ENCODE data around the gene MYBPC1. TPM values are rescaled to one million over a fixed set of nuclear protein-coding genes. Genes with fewer than 3 reads are reported as not detected.
"Not testable (repeated sequence)": the region's sequence is repeated elsewhere in the genome, so short reads cannot be mapped to it uniquely, and the experiment has no call there.

MYBPC1 gene
- 100 to 1,000 TPM; 171 to 302 TPM for total RNA-seq

GRCh38 chr12:101594700-101595099 is at the start of gene MYBPC1:
TSS of gene MYBPC1 (plus strand) at chr12:101594971. CDS start at chr12:101595071, 100 bp downstream.
- no peaks in the 10 kb centered on the region for H3K4me1 ChIP-seq (replicated peaks)
- no peaks in the 10 kb centered on the region for H3K36me3 ChIP-seq
- TF ChIP-seq POLR2A (IDR thresholded peaks at IDR 0.05) (no peak), POLR2AphosphoS5 (IDR thresholded peaks at IDR 0.05) (no peak), CTCF (IDR thresholded peaks at IDR 0.05) (no peak)
- H3K4me3 ChIP-seq = no peak within 1 kb of the TSS
- intact Hi-C loops (cut with DNase I) = no loop called here
- H3K27ac ChIP-seq = no peak within 1 kb of the TSS
- H3K9me3 ChIP-seq = no peaks in the 10 kb centered on the region
- no peaks in the 10 kb centered on the region for H3K27me3 ChIP-seq (replicated peaks; ENCODE audit: insufficient read depth)
- no peak for DNase-seq (ENCODE audit: low spot score)
- 35% methylated on average over 6 of the region's 6 CpGs for WGBS

GRCh38 chr12:101551362-101552114 is 43.2 kb upstream of the MYBPC1 start:
- WGBS = 40% methylated on average over 6 of the region's 6 CpGs
- TF ChIP-seq POLR2AphosphoS5 (IDR thresholded peaks at IDR 0.05) (no peak), POLR2A (IDR thresholded peaks at IDR 0.05) (no peak), CTCF (IDR thresholded peaks at IDR 0.05) (no peak)
- intact Hi-C loops (cut with DNase I) = no loop called here
- no peaks in the 10 kb centered on the region for H3K27me3 ChIP-seq (replicated peaks; ENCODE audit: insufficient read depth)
- no peaks in the 10 kb centered on the region for H3K36me3 ChIP-seq
- no peak overlapping the region for H3K4me3 ChIP-seq
- no peak overlapping the region for H3K27ac ChIP-seq
- H3K9me3 ChIP-seq = no peaks in the 10 kb centered on the region
- no peaks in the 10 kb centered on the region for H3K4me1 ChIP-seq (replicated peaks)
- no peak for DNase-seq (ENCODE audit: low spot score)

- no peak for DNase-seq (ENCODE audit: low spot score)
- H3K4me3 ChIP-seq = no peak overlapping the region
- H3K36me3 ChIP-seq = no peaks in the 10 kb centered on the region
- intact Hi-C loops (cut with DNase I) = no loop called here
- H3K27ac ChIP-seq = no peak overlapping the region
- H3K4me1 ChIP-seq (replicated peaks) = no peaks in the 10 kb centered on the region
- no peaks in the 10 kb centered on the region for H3K27me3 ChIP-seq (replicated peaks; ENCODE audit: insufficient read depth)
- 34% methylated on average over 4 of the region's 4 CpGs for WGBS
- no peaks in the 10 kb centered on the region for H3K9me3 ChIP-seq
- TF ChIP-seq POLR2A (IDR thresholded peaks at IDR 0.05) (no peak), POLR2AphosphoS5 (IDR thresholded peaks at IDR 0.05) (no peak), CTCF (IDR thresholded peaks at IDR 0.05) (no peak)
These were observed 42.5 kb upstream of the MYBPC1 start for GRCh38 chr12:101552277-101552676.

- Histone ChIP-seq H3K36me3 (no peaks in the 10 kb centered on the region), H3K27ac (no peak overlapping the region), H3K4me1 (replicated peaks) (no peaks in the 10 kb centered on the region), H3K27me3 (replicated peaks; ENCODE audit: insufficient read depth) (no peaks in the 10 kb centered on the region), H3K4me3 (no peak overlapping the region), H3K9me3 (no peaks in the 10 kb centered on the region)
- 90% methylated on average over 4 of the region's 4 CpGs for WGBS
- intact Hi-C loops (cut with DNase I) = no loop called here
- DNase-seq (ENCODE audit: low spot score) = no peak
- TF ChIP-seq POLR2AphosphoS5 (IDR thresholded peaks at IDR 0.05) (no peak), POLR2A (IDR thresholded peaks at IDR 0.05) (no peak), CTCF (IDR thresholded peaks at IDR 0.05) (no peak)
These were observed 37.7 kb upstream of the MYBPC1 start for GRCh38 chr12:101557094-101557493.

- H3K27ac ChIP-seq; intact Hi-C loops (cut with DNase I); DNase-seq (ENCODE audit: low spot score); H3K27me3 ChIP-seq (replicated peaks; ENCODE audit: insufficient read depth); H3K36me3 ChIP-seq; H3K4me1 ChIP-seq (replicated peaks); H3K9me3 ChIP-seq; H3K4me3 ChIP-seq: not testable (repeated sequence)
- WGBS = 86% methylated on average over 7 of the region's 7 CpGs
These were observed 36.0 kb upstream of the MYBPC1 start for GRCh38 chr12:101558726-101559125.

All from prostate gland (tissue), 2 donors.